ENCODE results near the gene RND1.

- TF ChIP-seq CTCF (conservative IDR thresholded peaks at IDR 0.05; ENCODE audit: low read depth, low read length): no peak
- no peak for TF ChIP-seq EZH2 (IDR thresholded peaks at IDR 0.05; ENCODE audit: borderline replicate concordance, low read depth, low read length, poor library complexity, severe bottlenecking)
Measured at GRCh38 chr12:48859607-48860006, 6.1 kb downstream of the RND1 start.

Data from A673 (cell line).